Activated CD8-positive, alpha-beta memory T cell treated with anti-CD3 and anti-CD28 coated beads for 24 hours (primary cell): ENCODE measurements around the gene RTN4RL1.
"Not testable (repeated sequence)": the region's sequence is repeated elsewhere in the genome, so short reads cannot be mapped to it uniquely, and the experiment has no call there.

Experiments
- DNase-seq: peaks from one replicate; pipeline ENCODE4 v3.0.0-alpha.2; 2020

The RTN4RL1 gene

GRCh38 chr17:1997927-1998742 is 27.0 kb downstream of the RTN4RL1 start:
- DNase-seq = no peak

- no peak for DNase-seq
These were observed 27.7 kb downstream of the RTN4RL1 start for GRCh38 chr17:1997289-1997926.

GRCh38 chr17:1996800-1997288 is 28.3 kb downstream of the RTN4RL1 start:
- DNase-seq = no peak

GRCh38 chr17:1995907-1996799 is 29.0 kb downstream of the RTN4RL1 start:
- DNase-seq = no peak

GRCh38 chr17:1995321-1995892 is 29.7 kb downstream of the RTN4RL1 start:
- no peak for DNase-seq

- no peak for DNase-seq
These were observed 30.4 kb downstream of the RTN4RL1 start for GRCh38 chr17:1994707-1995106.

- no peak for DNase-seq
These were observed 32.6 kb downstream of the RTN4RL1 start for GRCh38 chr17:1992541-1992940.

GRCh38 chr17:1989135-1989534 is 36.0 kb downstream of the RTN4RL1 start:
- DNase-seq = no peak

GRCh38 chr17:1986783-1987451 is 38.2 kb downstream of the RTN4RL1 start:
- no peak for DNase-seq

- DNase-seq = no peak
These were observed 39.4 kb downstream of the RTN4RL1 start for GRCh38 chr17:1985686-1986085.

- DNase-seq = no peak
These were observed 40.0 kb downstream of the RTN4RL1 start for GRCh38 chr17:1985093-1985492.

- DNase-seq = not testable (repeated sequence)
These were observed 42.3 kb downstream of the RTN4RL1 start for GRCh38 chr17:1982793-1983366.

- DNase-seq = no peak
These were observed 44.4 kb downstream of the RTN4RL1 start for GRCh38 chr17:1980665-1981250.

GRCh38 chr17:1979182-1979985 is 45.8 kb downstream of the RTN4RL1 start:
- no peak for DNase-seq

GRCh38 chr17:1978396-1978949 is 46.7 kb downstream of the RTN4RL1 start:
- DNase-seq = no peak

GRCh38 chr17:1977583-1978395 is 47.3 kb downstream of the RTN4RL1 start:
- no peak for DNase-seq

- DNase-seq = no peak
These were observed 48.5 kb downstream of the RTN4RL1 start for GRCh38 chr17:1976683-1977064.

- DNase-seq = no peak
These were observed 49.0 kb downstream of the RTN4RL1 start for GRCh38 chr17:1976000-1976682.

GRCh38 chr17:1975573-1975972 is 49.6 kb downstream of the RTN4RL1 start:
- DNase-seq = no peak
